Measurements from ENCODE around the gene AFF3. TPM values are rescaled to one million over a fixed set of nuclear protein-coding genes. Genes with fewer than 3 reads are reported as not detected.

The AFF3 gene
- total RNA-seq, 2 donors from 2014 or later: 10.8 to 16.2 TPM

DNA sequence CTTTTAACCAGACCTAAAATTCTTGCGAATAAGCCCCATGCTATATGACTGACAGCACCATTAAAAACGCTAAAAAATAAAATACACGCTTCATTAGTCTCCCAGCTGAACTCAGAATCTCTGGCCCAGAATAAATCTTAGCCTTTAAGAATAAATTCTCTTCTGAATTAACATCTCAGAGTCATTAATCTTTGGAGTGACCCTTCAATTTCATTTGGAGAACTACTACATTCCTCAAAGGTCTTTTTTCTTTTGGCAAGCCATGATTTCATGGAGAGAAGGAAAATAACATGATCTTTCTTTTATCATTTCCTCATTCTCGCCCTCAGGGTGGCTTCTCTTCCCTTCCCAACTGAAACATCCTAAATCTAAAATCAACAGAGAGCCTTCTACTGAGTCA is 259.0 kb downstream of the AFF3 start:
- no peak for DNase-seq (ENCODE audit: low spot score)
- Histone ChIP-seq H3K36me3 (no peaks in the 10 kb centered on the region), H3K27me3 (no peaks in the 10 kb centered on the region), H3K4me1 (peaks cover 0 to 19% of the 10 kb centered on the region in 2 donors), H3K4me3 (no peak overlapping the region), H3K9me3 (no peaks in the 10 kb centered on the region), H3K27ac (no peak overlapping the region)
- TF ChIP-seq, protein P1, sequence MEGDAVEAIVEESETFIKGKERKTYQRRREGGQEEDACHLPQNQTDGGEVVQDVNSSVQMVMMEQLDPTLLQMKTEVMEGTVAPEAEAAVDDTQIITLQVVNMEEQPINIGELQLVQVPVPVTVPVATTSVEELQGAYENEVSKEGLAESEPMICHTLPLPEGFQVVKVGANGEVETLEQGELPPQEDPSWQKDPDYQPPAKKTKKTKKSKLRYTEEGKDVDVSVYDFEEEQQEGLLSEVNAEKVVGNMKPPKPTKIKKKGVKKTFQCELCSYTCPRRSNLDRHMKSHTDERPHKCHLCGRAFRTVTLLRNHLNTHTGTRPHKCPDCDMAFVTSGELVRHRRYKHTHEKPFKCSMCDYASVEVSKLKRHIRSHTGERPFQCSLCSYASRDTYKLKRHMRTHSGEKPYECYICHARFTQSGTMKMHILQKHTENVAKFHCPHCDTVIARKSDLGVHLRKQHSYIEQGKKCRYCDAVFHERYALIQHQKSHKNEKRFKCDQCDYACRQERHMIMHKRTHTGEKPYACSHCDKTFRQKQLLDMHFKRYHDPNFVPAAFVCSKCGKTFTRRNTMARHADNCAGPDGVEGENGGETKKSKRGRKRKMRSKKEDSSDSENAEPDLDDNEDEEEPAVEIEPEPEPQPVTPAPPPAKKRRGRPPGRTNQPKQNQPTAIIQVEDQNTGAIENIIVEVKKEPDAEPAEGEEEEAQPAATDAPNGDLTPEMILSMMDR (IDR thresholded peaks at IDR 0.05): no peak

DNA sequence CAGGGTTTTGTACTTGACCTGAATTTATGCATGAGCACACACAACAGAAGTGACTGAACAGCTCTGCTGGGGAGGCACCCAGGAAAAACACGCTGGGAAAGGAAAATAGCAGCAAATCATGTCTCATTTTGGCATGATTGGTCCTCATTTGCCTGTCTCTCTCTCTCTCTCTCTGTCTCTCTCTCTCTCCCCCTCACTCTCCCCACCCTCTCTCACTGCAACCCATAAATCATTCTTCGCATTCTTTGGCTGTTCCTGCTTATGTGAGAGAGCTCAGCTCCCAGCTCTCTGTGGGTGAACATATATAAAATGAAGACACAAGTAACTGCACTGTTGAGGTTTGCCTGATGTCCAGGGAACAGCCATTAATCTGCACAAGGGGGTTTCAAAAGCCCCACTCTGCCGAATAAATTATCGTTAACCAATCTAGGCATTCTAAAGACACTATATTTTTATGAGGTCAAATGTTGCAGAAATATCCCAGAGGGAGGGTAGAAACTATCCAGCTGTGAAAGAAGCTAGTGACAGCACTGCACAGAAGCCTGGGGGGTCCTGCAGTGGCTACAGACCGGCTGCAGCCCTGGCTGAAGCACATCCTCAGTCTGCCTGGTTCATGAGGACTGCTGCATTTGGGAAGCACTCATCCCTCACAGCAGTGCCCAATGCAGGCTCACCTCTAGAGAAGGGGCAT is 260.3 kb downstream of the AFF3 start:
- H3K4me3 ChIP-seq: no peak overlapping the region
- no peaks in the 10 kb centered on the region for H3K27me3 ChIP-seq
- no peak for DNase-seq (ENCODE audit: low spot score)
- H3K4me1 ChIP-seq: peaks cover 0 to 30% of the 10 kb centered on the region in 2 donors
- H3K9me3 ChIP-seq: no peaks in the 10 kb centered on the region
- TF ChIP-seq, protein P1 (IDR thresholded peaks at IDR 0.05): no peak
- no peaks in the 10 kb centered on the region for H3K36me3 ChIP-seq
- H3K27ac ChIP-seq: no peak overlapping the region

DNA sequence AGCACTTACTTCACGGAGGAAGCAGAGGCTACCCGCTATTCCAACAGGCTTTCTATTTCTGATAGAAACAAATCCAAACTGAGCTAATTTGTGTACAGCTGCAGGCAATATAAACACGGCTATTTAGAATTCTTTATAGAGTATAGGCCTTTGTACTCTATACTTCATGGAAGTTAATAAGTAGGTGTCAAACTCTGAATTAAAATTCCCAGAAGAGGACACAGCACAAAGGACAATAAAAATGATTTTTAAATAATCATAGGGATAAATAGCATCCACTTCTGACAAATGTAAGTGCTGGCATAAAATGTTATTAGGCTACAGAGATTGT is 261.5 kb downstream of the AFF3 start:
- no peak for DNase-seq (ENCODE audit: low spot score)
- Histone ChIP-seq H3K4me1 (peaks cover 0 to 30% of the 10 kb centered on the region in 2 donors), H3K36me3 (no peaks in the 10 kb centered on the region), H3K27ac (no peak overlapping the region), H3K9me3 (no peaks in the 10 kb centered on the region), H3K4me3 (no peak overlapping the region), H3K27me3 (no peaks in the 10 kb centered on the region)
- TF ChIP-seq, protein P1 (IDR thresholded peaks at IDR 0.05): no peak

DNA sequence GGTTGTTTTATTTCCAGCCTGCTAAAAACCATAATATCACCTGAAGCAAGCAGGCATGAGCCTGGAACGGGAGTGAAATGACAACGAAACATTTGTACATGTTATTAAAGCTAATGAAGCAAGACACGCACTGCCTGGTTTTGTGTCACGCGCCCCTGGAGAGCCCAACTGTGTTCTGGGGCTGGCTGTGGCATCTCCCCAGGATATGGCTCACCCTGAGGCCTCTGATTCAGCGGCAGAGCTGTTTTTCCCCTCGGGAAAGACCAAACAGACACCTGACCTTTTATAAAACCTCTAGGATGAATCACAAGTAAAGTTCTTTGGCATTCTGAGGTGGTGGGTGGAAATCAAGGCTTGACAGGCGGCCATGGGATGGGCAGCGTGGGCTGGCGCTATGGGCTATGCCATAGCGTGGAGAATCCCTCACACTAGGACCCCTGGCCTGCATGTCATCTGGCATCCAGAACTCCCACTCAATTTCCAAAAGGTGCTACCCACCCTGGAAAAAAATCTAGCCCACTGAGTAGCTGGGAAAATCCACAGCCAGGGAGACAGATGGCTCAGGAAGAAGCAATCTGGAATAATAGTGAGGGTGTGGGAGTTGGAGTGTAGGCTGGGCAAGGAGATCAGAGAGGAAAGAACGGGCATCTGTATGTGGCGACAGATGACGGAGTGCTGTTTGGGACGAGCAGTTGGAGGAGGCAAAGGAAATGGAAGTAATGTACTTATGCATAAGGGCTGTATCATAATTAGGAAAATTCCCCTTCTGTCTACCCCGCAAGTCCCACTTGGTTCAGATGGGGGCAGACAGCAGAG is 262.0 kb downstream of the AFF3 start:
- TF ChIP-seq, protein P1 (IDR thresholded peaks at IDR 0.05): no peak
- H3K4me3 ChIP-seq: no peak overlapping the region
- H3K9me3 ChIP-seq: no peaks in the 10 kb centered on the region
- H3K27ac ChIP-seq: no peak overlapping the region
- no peak for DNase-seq (ENCODE audit: low spot score)
- H3K4me1 ChIP-seq: peaks cover 0 to 30% of the 10 kb centered on the region in 2 donors
- H3K27me3 ChIP-seq: no peaks in the 10 kb centered on the region
- H3K36me3 ChIP-seq: no peaks in the 10 kb centered on the region

DNA sequence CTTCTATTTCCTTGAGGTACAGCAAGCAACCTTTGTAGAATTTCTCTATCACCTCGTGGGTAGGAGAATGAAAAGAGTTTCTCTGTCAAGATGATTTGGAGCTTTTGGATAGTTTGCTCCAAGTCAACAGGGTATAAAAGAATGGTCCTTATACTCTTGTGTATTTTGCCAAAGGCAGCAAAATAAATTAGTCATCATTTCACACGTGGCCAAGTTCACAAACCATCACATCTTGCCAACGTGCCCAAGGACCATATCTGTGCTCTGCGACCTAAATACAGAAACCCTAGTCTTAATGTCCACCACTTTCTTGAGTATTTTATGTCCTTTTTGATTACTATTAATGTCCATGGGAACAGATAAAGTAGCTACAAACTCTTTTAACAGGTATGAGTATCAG is 262.9 kb downstream of the AFF3 start:
- Histone ChIP-seq H3K4me3 (no peak overlapping the region), H3K36me3 (no peaks in the 10 kb centered on the region), H3K9me3 (no peaks in the 10 kb centered on the region), H3K27ac (peak overlapping the region in 1 of 2 donors; percentile 7), H3K27me3 (no peaks in the 10 kb centered on the region), H3K4me1 (peaks cover 0 to 26% of the 10 kb centered on the region in 2 donors)
- TF ChIP-seq, protein P1 (IDR thresholded peaks at IDR 0.05): no peak
- DNase-seq (ENCODE audit: low spot score): no peak
